DMS79 treated with DMSO at 0.1 percent for 48 hours (cell line): ENCODE measurements around the gene DCDC2.
A peak's percentile ranks its signal among the peaks of the same experiment; 100 is the strongest.
"Not testable (repeated sequence)": the region's sequence is repeated elsewhere in the genome, so short reads cannot be mapped to it uniquely, and the experiment has no call there.

Source experiments
- DNase-seq: peaks from one replicate; lab custom pipeline; 2025; lab: John Stamatoyannopoulos, UW

Gene DCDC2

GRCh38 chr6:24327756-24328155 is 30.1 kb downstream of the DCDC2 start:
- no peak for DNase-seq

- DNase-seq = no peak
Measured at GRCh38 chr6:24325978-24326377, 31.9 kb downstream of the DCDC2 start.

- no peak for DNase-seq
Measured at GRCh38 chr6:24324617-24325016, 33.2 kb downstream of the DCDC2 start.

- no peak for DNase-seq
Measured at GRCh38 chr6:24323632-24324337, 34.1 kb downstream of the DCDC2 start.

GRCh38 chr6:24322924-24323323 is 34.9 kb downstream of the DCDC2 start:
- DNase-seq = no peak

- DNase-seq = not testable (repeated sequence)
Measured at GRCh38 chr6:24322446-24322845, 35.4 kb downstream of the DCDC2 start.

- peak; percentile 61 for DNase-seq
Measured at GRCh38 chr6:24321538-24322162, 36.2 kb downstream of the DCDC2 start.

GRCh38 chr6:24313251-24314141 is 44.4 kb downstream of the DCDC2 start:
- DNase-seq = no peak

GRCh38 chr6:24311775-24312174 is 46.1 kb downstream of the DCDC2 start:
- not testable (repeated sequence) for DNase-seq

- no peak for DNase-seq
Measured at GRCh38 chr6:24307881-24308280, 50.0 kb downstream of the DCDC2 start.

- no peak for DNase-seq
Measured at GRCh38 chr6:24306936-24307335, 50.9 kb downstream of the DCDC2 start.

GRCh38 chr6:24306038-24306437 is 51.8 kb downstream of the DCDC2 start:
- no peak for DNase-seq

- DNase-seq = no peak
Measured at GRCh38 chr6:24296944-24297343, 60.9 kb downstream of the DCDC2 start.

GRCh38 chr6:24293852-24294251 is 64.0 kb downstream of the DCDC2 start:
- DNase-seq = not testable (repeated sequence)

- no peak for DNase-seq
Measured at GRCh38 chr6:24287239-24287638, 70.6 kb downstream of the DCDC2 start.

GRCh38 chr6:24284006-24284405 is 73.9 kb downstream of the DCDC2 start:
- no peak for DNase-seq

- peak; percentile 95 for DNase-seq
Measured at GRCh38 chr6:24283043-24283985, 74.5 kb downstream of the DCDC2 start.

- peak; percentile 96 for DNase-seq
Measured at GRCh38 chr6:24274441-24275083, 83.3 kb downstream of the DCDC2 start.

- peak; percentile 97 for DNase-seq
Measured at GRCh38 chr6:24273096-24273870, 84.6 kb downstream of the DCDC2 start.

- no peak for DNase-seq
Measured at GRCh38 chr6:24272553-24272952, 85.3 kb downstream of the DCDC2 start.
